HG03280 (cell line): ENCODE results near the gene ZNF181.
"Not testable (repeated sequence)": the region's sequence is repeated elsewhere in the genome, so short reads cannot be mapped to it uniquely, and the experiment has no call there.

ENCODE experiments used
- ATAC-seq: cut with Tn5 transposase; IDR thresholded peaks from one replicate; pipeline ENCODE4 v1.9.1; 2021; ENCODE audit warnings: mild to moderate bottlenecking, moderate library complexity; ENCODE audit not compliant: unreplicated experiment

ZNF181 gene

GRCh38 chr19:34733746-34734536 is at the start of gene ZNF181:
TSS of gene ZNF181 (plus strand) at chr19:34734243. CDS start at chr19:34735038, 795 bp downstream.
- ATAC-seq, result peak; percentile 73

GRCh38 chr19:34685266-34685665 is 48.8 kb upstream of the ZNF181 start:
- ATAC-seq, result not testable (repeated sequence)

GRCh38 chr19:34686455-34686854 is 47.6 kb upstream of the ZNF181 start:
- ATAC-seq, result no peak

- ATAC-seq, result no peak
These were observed 46.7 kb upstream of the ZNF181 start for GRCh38 chr19:34687348-34687747.

- no peak for ATAC-seq
These were observed 45.5 kb upstream of the ZNF181 start for GRCh38 chr19:34688592-34688991.

GRCh38 chr19:34690372-34690771 is 43.7 kb upstream of the ZNF181 start:
- no peak for ATAC-seq

DNA sequence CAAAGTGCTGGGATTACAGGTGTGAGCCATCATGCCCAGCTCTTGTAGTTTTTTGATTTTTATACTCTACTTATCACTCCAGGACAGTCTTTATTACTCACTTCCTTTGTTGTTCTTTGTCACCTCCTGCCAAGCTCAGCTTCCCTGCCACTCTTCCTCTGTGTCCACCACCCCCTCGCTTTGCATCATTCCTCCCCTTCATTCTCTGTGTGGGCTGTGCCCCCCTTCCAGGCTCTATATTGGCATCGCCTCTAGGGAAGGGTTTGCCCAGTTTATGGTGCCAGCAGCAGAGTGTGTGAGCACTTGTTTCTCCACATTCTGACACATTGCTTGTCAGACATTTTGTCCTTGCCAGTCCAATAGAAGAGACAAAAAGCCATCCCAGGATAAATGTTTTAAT is 41.5 kb upstream of the ZNF181 start:
- no peak for ATAC-seq

GRCh38 chr19:34707661-34708060 is 26.4 kb upstream of the ZNF181 start:
- ATAC-seq, result no peak

DNA sequence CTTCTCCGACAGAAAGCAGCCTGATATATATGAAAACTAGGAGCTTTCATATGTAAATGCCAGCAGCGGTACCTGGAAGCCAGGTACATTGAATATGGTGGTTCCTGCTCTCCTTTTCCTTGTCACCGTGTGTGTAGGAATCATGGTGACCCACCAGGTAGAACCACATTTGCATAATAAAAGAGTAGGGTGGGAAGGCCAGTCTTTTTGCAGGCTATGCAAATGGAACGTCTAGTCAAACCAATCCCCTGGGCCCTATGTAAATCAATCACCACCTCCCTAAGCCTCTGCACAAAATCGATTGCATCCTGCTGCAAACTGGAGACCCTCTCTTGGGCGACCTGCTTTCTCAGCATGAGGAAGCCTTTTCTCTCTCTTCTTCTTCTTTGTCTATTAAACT is 22.2 kb upstream of the ZNF181 start:
- ATAC-seq, result no peak

DNA sequence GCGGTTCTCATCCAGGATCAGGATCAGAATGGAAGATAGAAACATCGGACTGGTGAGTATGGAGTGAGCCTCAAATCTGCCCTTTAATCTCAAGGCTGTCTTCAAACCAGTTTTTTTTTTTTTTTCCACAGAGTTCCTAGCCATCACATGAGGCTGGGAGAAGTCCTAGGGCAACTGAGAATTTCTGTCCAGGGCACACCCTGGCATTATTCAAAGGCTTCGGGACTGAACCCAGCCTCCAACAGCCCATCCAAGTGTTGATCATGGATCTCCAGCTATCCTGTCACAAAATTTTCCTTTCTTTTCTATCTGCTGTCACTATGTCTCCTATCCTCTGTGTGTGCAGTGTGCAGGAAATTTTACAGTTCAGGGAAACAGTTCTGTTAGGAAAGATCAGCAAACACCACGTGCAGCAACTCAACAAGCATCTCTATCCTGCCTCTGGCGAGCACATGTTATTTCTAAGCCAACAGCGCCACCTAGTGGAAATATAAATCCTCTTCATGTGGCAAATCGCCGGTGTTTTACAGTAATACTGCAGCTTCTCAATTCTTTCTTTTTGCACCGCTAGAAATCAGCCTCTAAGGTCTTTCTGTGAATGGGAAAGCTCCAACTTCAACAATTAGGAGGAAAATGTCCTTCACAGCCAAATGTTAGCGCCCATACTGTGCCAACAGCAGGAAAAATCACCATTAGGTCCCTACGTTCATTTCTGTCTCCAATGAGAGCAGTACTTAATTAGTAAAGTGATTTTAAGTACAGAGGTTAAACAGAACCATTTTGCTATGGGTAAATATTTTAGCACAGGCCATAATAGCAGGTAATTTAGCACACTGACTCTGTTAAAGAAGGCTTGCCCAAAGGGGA is 21.4 kb upstream of the ZNF181 start:
- no peak for ATAC-seq

DNA sequence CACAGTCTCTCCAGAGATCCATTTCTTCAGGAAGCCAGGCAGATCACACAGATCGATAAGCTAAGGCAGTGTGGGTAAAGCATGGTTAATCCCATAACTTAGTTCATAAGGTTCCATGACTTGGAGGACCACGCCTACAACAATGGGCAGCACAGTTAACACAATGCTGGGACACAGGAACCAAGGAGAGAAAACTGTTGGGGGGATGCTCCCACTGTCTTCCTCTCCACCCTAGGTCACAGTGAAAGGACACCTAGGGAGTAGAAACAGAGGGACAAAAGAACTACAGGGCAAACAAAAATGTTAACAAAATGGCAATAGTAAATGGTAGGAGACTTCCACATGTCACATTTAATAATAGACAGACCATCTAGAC is 20.8 kb upstream of the ZNF181 start:
- no peak for ATAC-seq

GRCh38 chr19:34715357-34715756 is 18.7 kb upstream of the ZNF181 start:
- ATAC-seq, result no peak

DNA sequence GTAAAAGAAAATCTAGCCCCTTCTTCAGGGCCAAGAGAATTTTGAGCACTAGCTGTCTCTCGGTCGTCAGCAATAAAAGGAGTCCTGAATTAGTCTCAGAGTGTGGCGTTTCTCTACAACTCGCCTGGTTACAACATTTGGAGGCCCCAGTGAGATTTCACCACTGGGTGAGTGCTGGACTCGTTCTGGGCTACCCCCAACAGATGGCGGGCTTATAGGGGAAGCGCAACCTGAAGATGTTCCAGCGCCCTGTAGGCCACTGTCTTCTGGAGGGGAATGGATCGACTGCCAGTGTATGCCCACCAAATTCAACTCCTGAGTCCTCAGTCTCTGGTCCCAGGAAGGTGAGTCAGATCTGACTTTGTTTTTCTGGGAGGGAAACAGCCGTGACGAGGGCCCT is 11.7 kb upstream of the ZNF181 start:
- no peak for ATAC-seq

DNA sequence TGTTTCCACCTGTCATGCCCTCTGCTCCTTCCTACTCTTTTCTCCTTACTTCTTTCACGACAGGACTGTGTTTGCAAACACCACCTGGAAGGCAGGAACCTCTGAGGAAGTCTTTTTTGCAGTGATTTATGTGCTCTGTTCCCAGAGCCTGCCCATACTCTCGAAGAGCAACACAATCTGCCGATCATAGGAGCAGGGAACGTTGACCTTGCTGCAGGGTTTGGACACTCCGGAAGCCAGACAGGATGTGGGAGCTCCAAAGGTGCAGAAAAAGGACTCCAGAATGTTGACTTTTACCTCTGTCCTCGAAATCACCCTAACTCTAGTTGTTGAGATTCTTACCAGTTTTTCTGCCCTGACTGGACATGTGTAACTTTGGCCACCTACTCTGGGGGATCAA is 8.6 kb upstream of the ZNF181 start:
- ATAC-seq, result no peak

DNA sequence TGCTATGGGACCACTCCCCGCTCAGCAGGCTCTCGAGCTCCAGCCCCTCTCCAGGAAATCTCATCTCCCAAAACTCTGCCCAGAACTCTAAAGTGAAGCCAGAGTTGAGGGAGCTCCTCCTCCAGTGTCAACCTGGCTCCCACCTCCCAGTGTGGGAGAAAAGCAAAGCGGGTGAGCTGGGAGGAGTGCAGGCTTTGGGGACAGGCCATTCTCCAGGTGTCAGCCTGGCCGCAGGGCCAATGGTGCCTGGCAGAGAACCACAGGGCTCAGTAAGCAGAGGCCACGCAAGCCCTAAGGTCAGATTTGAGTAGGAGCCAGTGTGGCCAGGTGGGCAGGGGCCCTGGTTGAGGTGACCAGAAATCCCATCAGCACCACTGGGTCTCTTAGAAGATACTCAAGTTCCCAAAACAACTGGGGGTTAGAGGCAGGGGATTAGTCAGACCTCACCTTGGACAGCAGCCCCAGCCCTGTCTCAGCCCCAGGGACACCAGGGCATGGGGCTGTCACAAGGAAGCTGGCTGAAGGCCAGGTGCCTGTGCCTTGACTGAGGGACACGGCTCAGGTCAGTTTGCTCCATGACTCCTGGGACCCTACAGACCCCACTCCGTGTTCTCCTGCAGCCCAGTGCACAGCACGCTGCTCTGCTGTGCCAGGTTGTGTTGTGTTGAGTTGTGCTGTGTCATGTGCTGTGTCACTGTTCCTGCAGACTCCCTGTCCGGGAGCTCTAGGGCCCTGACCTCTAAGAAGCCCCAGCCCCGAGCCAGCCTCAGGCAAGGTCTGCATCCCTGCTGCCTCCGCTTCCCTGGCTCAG is 2.8 kb upstream of the ZNF181 start:
- no peak for ATAC-seq

GRCh38 chr19:34731964-34732363 is 2.1 kb upstream of the ZNF181 start:
- ATAC-seq, result no peak

- no peak for ATAC-seq
These were observed 1.3 kb upstream of the ZNF181 start for GRCh38 chr19:34732612-34733211.

DNA sequence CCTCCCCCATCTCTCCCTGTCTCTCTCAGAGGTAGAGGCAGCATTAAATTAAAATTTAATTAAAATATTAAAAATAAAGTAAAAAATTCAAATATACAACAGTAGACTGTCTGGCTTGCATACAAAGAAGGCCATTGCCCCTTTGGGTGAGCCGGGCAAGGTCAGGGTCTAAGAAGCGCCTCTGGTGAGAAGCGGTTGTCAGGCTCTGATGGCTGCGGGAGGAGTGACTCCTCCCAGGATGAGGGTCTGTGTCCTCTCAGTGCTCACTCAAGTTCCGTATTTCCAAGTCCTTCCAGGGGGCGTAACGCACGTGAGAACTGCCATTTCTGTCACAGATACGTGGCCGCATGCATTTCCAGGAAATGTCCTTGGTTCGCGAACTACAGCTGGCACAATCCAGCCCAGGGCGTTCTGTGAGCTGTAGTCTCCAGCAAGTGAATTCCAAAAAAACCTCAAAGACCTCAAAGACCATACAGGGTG is 737 bp upstream of the ZNF181 start:
- ATAC-seq, result peak; percentile 8

GRCh38 chr19:34734537-34735103 is 577 bp downstream of the ZNF181 start:
- ATAC-seq, result no peak

DNA sequence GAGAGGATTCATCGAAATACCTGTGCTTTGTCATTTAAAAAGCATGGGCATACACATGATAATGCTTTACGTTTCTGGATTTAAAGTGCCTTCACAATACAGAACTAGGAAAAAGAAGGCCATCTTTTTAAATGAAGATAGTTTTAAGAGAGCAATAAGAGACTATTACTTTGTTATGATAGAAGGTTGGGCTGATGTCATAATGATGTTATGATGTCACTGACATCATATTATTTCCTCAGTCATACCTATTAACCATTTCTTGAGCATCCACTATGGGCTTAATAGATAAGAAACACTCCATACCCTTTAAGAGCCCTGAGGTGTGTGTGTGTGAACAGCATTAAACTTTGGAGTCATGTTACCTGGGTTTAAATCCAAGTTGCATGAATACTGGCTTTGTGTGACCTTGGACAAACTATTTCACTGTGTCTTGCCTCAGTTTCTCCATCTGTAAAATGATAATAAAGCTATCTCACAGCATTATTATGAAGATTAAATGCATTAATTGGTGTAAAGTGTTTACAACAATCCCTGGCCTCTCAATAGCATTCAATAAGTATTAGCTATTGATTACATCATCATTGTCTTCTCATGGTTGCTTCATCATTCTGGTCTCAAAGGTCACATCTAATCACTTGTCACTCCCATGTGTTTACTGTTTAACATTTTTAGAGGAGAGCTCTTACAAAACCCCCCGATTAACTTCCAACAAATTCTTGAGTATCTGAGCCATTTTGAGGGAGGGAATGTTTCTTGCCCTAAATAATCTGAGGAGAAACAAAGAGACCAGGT is 11.1 kb downstream of the ZNF181 start:
- no peak for ATAC-seq
